ENCODE data around the gene UTF1.
"Not testable (repeated sequence)": the region's sequence is repeated elsewhere in the genome, so short reads cannot be mapped to it uniquely, and the experiment has no call there.

The UTF1 gene

GRCh38 chr10:133248334-133248715, 18.3 kb downstream of the UTF1 start:
- DNase-seq, result no peak

GRCh38 chr10:133249094-133249780, 19.2 kb downstream of the UTF1 start:
- no peak for DNase-seq

GRCh38 chr10:133249975-133250754, 20.1 kb downstream of the UTF1 start:
- no peak for DNase-seq

GRCh38 chr10:133251388-133252222, 21.6 kb downstream of the UTF1 start:
- no peak for DNase-seq

GRCh38 chr10:133252223-133252552, 22.2 kb downstream of the UTF1 start:
- DNase-seq, result no peak

- DNase-seq, result no peak
These were observed 23.4 kb downstream of the UTF1 start for GRCh38 chr10:133253361-133253955.

- no peak for DNase-seq
These were observed 24.6 kb downstream of the UTF1 start for GRCh38 chr10:133254421-133255120.

- DNase-seq, result no peak
These were observed 25.3 kb downstream of the UTF1 start for GRCh38 chr10:133255323-133255722.

- DNase-seq, result peak in 1 of 2 experiments; percentile 19
These were observed 27.6 kb downstream of the UTF1 start for GRCh38 chr10:133257489-133258065.

GRCh38 chr10:133258066-133258817, 28.2 kb downstream of the UTF1 start:
- DNase-seq, result no peak

GRCh38 chr10:133258818-133259601, 29.0 kb downstream of the UTF1 start:
- no peak for DNase-seq

- DNase-seq, result no peak
These were observed 29.6 kb downstream of the UTF1 start for GRCh38 chr10:133259602-133259989.

GRCh38 chr10:133260895-133261725, 31.1 kb downstream of the UTF1 start:
- peak in 1 of 2 experiments; percentile 5 for DNase-seq

- DNase-seq, result peak in 1 of 2 experiments; percentile 46
These were observed 31.8 kb downstream of the UTF1 start for GRCh38 chr10:133261726-133262325.

GRCh38 chr10:133262696-133263095, 32.7 kb downstream of the UTF1 start:
- peak; percentile 5 to 16 for DNase-seq

- DNase-seq, result no peak
These were observed 33.7 kb downstream of the UTF1 start for GRCh38 chr10:133263674-133264073.

GRCh38 chr10:133264461-133264860, 34.4 kb downstream of the UTF1 start:
- no peak for DNase-seq

GRCh38 chr10:133265052-133265451, 35.0 kb downstream of the UTF1 start:
- not testable (repeated sequence) for DNase-seq
